Kasumi-1 (cell line): ENCODE results near the gene CGB5.
"Not testable (repeated sequence)": the region's sequence is repeated elsewhere in the genome, so short reads cannot be mapped to it uniquely, and the experiment has no call there.

Experiments
- DNase-seq, 2 experiments: peaks; one replicate each; lab custom pipeline; 2025; lab: John Stamatoyannopoulos, UW

The CGB5 gene

GRCh38 chr19:49020931-49021895, 22.4 kb upstream of the CGB5 start:
- DNase-seq = no peak

GRCh38 chr19:49022116-49022515, 21.5 kb upstream of the CGB5 start:
- no peak for DNase-seq

- DNase-seq = not testable (repeated sequence)
Measured at GRCh38 chr19:49024233-49024632, 19.4 kb upstream of the CGB5 start, which contains the start of gene CGB3. Gene CGB3 (minus strand): TSS chr19:49024333. CDS start chr19:49023971, 362 bp downstream.

GRCh38 chr19:49025088-49025487, 18.6 kb upstream of the CGB5 start:
- not testable (repeated sequence) for DNase-seq

DNA sequence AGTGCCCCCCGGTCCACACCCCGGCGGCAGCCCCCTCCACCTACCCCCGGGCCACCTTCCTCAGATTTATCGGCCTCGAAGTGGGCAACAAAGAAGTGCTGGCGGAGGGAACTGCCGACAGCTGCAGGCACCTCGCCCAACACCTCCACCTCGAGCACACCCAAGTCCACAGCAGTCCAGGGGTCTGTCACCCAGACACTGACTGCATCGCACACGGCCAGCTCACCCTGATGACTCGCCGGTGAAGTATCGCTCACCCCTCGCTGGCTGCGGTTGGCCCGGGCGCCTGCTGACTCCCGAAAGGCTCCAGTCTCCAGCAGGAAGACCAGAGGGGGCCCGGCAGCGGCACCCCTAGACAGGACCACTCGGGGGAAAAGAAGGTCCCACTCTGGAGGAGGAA, 18.0 kb upstream of the CGB5 start:
- not testable (repeated sequence) for DNase-seq

DNA sequence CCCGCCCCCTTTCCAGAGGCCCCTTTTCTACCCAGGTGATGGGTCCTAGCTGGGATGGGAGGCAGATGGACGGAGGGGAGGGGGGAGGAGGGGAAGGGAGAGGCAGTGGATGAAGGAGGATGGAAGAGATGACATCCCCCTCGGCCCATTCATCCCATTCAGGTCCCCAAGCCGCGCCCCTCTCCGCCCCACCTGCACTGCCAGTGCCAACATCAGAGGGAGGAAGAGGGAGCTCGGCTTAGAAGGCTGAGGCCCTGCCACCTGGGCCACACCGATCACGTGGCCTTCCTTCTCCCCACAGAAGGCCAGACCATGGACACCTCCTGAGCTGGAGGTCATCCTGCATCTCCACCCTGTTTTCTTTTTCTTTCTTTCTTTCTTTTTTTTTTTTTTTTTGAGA, 15.0 kb upstream of the CGB5 start:
- DNase-seq = not testable (repeated sequence)

DNA sequence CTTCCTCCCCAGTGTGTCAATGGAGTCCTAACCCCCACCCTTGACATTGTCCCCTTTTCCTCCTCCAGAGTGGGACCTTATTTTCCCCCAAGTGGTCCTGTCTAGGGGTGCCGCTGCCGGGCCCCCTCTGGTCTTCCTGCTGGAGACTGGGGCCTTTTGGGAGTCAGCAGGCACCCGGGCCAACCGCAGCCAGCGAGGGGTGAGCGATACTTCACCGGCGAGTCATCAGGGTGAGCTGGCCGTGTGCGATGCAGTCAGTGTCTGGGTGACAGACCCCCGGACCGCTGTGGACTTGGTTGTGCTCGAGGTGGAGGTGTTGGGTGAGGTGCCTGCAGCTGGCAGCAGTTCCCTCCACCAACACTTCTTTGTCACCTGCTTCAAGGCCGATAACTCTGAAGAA, 13.9 kb upstream of the CGB5 start:
- not testable (repeated sequence) for DNase-seq

GRCh38 chr19:49030323-49030722, 13.3 kb upstream of the CGB5 start:
- not testable (repeated sequence) for DNase-seq

GRCh38 chr19:49031642-49032301, 11.9 kb upstream of the CGB5 start, which contains the start of gene CGB2:
Gene CGB2 (plus strand): TSS chr19:49031890. CDS start chr19:49032096, 206 bp downstream.
- not testable (repeated sequence) for DNase-seq

- not testable (repeated sequence) for DNase-seq
Measured at GRCh38 chr19:49036815-49037214, 6.8 kb upstream of the CGB5 start, which contains the start of gene CGB1. Gene CGB1 (minus strand): TSS chr19:49036895. CDS start chr19:49036711, 184 bp downstream.

- not testable (repeated sequence) for DNase-seq
Measured at GRCh38 chr19:49038111-49038510, 5.5 kb upstream of the CGB5 start.

GRCh38 chr19:49038557-49039276, 4.9 kb upstream of the CGB5 start:
- not testable (repeated sequence) for DNase-seq

GRCh38 chr19:49039736-49040135, 3.9 kb upstream of the CGB5 start:
- DNase-seq = not testable (repeated sequence)

GRCh38 chr19:49042177-49042576, 1.5 kb upstream of the CGB5 start:
- no peak for DNase-seq

DNA sequence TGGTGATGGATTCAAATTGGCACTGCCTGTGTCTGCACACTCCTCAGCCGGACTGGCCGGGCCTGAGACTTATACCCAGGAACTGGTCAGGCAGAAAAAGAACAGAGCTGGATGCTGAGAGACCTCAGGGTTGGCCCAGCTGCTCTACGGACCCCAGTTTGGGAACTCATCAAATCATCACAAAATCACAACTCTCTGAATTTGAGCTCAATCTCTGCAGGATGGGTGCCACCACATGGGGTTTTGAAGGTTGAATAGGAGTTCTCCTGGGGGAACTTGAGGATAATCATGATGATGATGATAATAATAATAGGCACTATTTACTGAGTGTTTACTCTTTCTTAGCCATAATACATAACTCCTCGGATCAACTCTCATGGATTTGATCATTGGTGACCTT, 982 bp upstream of the CGB5 start:
- DNase-seq = not testable (repeated sequence)

DNA sequence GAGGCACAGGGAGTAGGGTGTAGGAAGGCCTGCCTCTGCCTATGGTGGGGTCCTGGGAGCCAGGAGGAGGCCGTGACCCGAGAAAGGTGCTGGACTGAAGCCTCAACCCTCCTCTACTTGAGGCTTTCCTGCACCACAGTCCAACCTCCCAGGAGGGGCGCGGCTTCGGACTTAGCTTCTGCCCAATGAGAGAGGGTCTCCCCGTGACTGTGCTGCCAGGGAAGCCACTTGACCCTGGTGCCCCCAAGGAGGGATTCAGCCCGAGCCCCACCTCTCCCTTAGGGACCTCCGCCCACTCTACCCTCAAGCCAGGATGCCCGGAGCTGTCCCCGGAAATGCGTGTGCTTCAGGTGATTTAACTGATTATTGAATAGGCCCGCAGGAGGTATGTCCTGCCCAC, 5.4 kb downstream of the CGB5 start, which contains the start of gene CGB8:
CGB8 (minus strand) TSS at position 101 of the 400 bp plus-strand sequence. CDS start 372 bp downstream, outside the sequence.
- not testable (repeated sequence) for DNase-seq

DNA sequence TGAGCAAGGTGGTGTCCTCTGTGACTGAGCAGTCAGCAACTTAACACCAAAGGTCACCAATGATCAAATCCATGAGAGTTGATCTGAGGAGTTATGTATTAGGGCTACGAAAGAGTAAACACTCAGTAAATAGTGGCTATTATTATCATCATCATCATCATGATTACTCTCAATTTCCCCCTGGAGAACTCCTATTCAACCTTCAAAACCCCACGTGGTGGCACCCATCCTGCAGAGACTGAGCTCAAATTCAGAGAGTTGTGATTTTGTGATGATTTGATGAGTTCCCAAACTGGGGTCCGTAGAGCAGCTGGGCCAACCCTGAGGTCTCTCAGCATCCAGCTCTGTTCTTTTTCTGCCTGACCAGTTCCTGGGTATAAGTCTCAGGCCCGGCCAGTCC, 6.2 kb downstream of the CGB5 start:
- not testable (repeated sequence) for DNase-seq

- DNase-seq = not testable (repeated sequence)
Measured at GRCh38 chr19:49050376-49051033, 6.9 kb downstream of the CGB5 start.

GRCh38 chr19:49056101-49056901, 12.7 kb downstream of the CGB5 start:
- DNase-seq = peak; percentile 12 to 26

GRCh38 chr19:49056902-49057596, 13.4 kb downstream of the CGB5 start:
- not testable (repeated sequence) for DNase-seq
